GM20431 (cell line): ENCODE data around the gene SYNM.

Source experiments
- in situ Hi-C: fragments of 300-500 bp; cut with MseI, MboI; formaldehyde crosslinking; loops from one replicate; pipeline ENCODE4 v1.15.0; 2020; ENCODE audit warnings: low sequenced_read_pairs; ENCODE audit not compliant: unreplicated experiment

Gene SYNM

GRCh38 chr15:99135194-99135593, 30.3 kb downstream of the SYNM start:
- in situ Hi-C loops = no loop called here

DNA sequence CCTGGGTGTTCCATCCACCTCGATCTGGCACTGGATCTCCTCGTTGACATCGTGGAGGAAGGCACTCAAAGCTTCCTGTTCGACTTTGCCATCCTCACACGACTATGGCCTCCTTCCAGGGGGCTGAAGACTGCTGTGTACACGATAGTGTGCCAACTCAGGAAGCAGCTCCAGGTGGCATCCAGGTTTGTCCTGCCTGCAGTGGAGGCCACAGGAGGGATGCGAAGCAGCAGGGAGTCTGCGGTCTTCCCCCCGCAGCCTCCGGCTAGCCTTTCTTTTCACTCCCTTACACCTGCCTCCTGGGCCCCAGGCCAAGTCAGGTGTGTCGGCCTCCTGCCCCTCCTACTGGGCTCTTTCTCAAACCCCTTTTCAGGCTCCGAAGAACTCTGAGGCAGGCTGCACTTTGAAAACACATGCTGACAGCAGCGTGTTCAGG, 32.2 kb downstream of the SYNM start:
- in situ Hi-C loops = no loop called here

GRCh38 chr15:99137877-99138276, 33.0 kb downstream of the SYNM start:
- in situ Hi-C loops = no loop called here

DNA sequence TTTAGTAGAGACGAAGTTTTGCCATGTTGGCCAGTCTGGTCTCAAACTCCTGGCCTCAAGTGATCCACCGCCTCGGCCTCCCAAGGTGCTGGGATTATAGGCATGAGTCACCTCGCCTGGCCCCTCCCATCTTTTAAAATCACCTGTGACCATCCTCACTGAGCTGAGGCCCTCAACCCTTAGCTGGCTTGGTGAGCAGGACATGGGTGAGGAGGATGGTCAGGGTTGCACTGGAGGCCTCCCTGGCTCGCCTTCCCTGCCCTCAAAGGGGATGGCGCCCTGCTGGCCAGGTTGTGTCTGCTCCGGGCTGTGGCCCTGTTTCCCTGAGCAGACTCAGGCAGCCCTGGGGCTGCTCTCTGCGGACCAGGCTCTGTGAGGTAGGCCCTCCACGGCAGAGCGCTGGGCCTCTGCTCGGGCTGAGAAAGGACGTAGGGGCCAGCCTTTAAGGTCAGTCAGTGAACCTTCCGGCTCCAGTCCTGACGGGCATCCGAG, 33.7 kb downstream of the SYNM start:
- in situ Hi-C loops = no loop called here

DNA sequence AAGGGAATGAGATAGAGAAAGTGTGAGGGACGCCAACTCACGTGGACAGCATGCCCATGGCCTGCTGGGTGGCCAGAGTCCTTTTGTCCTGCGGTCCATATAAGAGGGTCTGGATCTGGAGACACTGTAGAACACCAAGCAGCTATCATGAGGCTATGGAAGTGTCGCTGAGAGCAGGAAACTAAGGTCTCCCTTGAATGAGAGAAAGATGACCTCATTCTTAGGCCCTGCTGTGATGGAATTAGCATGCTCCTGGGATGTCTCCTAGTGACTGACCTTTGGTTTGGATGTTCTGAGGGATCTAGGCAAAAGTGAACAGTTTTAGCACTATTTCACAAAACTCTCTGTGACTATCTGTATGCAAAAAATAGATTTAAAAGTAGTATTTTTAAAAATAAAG, 34.4 kb downstream of the SYNM start:
- in situ Hi-C loops = no loop called here

DNA sequence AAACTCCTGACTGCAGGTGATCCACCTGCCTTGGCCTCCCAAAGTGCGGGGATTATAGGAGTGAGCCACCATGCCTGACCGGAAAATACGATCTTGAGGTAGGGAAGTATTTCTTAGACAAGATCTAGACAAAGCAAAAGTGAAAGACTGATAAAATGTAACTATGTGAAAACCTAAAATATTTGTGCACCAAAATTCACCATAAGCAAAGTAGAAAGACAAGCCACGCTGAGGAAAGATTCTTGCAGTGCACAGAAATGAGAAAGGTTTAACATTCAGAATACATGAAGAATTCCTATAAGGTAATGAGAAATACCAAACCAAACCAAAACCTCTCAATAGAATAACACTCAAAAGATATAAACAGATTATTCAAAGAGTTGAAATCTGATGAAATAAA, 35.7 kb downstream of the SYNM start:
- in situ Hi-C loops = no loop called here

DNA sequence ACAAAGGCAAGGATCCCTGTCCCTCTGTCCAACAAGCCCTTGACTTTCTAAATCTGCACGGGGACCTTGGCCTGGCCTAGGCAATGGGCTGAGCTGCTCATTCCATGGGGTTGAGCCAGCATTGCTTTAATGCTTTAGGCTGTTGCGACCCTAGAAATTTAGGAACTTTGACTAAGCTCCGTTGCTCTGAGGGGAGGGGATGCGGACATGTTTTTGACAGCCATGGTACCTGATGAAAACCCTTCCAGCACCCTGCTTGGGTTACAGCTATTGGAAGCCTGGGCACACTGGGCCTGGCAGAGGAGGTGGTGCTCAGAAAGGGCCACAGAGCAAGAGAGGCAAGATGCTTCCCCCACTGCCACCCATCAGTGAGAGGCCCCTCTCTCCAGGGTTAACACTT, 37.1 kb downstream of the SYNM start:
- in situ Hi-C loops = no loop called here

GRCh38 chr15:99142562-99142961, 37.7 kb downstream of the SYNM start:
- in situ Hi-C loops = no loop called here

DNA sequence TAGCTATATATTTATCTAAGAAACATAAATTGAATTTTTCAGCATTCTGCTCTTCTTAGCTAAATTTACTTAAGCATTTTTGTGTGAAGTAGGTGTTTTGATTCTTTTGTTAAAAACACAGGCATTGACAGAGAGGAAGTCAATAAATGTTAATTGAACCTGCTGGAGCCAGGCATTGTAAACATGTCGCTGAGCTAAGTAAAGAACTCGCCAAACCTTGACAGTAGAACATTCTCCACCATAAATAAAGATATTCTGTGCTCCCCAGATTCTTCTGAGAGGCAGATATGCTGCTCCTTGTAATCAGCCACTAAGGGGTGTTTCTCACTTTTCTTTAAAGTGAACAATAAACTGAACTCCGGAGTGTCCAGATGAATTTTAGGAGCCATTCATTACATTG, 38.4 kb downstream of the SYNM start:
- in situ Hi-C loops = no loop called here

GRCh38 chr15:99143655-99144610, 39.1 kb downstream of the SYNM start:
- in situ Hi-C loops = no loop called here

- in situ Hi-C loops = no loop called here
Observed at GRCh38 chr15:99145005-99145404, 40.1 kb downstream of the SYNM start.

DNA sequence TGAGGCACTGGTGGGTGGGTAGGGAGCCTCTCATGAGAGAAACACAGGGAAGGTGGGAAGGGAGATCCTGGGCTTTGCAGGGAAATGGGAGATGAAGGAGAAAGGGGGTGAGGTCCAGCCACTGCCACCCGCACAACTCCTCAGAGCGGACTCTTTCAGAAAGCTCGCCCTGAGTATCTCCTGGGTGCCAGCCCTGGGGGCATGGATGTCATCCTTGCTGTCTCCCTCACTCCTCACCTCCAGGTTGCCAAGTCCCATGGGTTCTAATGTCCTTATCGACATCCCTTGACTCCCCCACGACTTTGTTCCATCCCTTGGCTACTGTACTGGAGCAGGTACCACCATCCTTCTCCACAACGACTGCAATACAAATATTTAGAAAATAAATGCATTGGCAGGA, 40.9 kb downstream of the SYNM start:
- in situ Hi-C loops = no loop called here

DNA sequence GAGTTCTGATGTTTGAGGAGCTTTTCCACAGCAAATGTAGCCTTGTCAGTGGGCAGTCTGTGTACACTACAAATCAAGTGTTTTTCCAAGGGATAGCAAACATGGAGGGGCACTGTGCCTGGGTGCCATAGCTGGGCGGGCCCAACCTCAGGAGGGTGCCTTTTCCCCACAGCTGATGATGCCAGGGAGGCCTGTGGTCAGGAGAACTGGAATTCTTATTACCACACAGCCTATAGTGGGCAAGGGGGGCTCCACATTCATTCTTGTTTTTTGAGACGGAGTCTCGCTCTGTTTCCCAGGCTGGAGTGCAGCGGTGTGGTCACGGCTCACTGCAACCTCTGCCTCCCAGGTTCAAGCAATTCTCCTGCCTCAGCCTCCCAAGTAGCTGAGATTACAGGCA, 41.8 kb downstream of the SYNM start:
- in situ Hi-C loops = no loop called here

DNA sequence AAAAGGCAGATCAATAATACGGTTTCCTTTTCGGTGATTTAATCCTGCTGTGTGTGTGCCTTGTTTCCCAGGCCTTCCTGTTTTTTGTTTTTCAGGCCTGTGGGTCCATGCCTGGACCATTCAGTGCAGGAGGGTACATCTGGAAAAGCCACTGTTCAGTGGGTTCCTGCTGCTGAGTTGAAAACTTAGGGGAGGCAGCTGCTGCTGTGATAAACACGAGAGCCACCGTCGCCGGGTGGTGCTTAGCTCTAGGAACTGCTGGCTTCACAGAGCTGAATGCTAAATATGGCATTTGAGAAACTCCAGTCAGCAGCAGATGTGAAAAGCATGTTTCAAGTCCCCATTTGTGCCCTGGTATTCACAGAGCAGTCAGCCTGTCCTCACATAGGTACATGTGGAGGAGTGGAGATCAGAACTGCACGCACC, 44.0 kb downstream of the SYNM start:
- in situ Hi-C loops = no loop called here

DNA sequence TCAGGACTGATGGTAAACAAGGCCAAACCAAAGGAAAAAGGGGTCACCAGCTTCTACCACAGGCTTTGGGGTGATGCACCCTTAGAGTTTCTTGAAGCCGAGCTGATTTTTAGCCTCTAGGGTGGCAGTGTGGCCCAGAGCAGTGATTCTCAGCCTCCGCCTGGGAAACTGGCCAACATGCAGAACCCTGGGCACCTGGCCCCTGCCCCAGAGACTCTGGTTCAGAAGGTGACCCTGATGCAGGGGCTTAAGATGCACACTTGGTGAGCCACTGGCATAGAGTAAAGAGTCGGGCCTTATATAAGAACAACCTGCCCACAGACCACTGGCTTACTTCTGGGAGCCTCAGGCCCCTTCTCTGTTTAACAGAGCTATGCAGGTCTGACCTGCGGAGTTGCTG, 44.5 kb downstream of the SYNM start:
- in situ Hi-C loops = no loop called here

DNA sequence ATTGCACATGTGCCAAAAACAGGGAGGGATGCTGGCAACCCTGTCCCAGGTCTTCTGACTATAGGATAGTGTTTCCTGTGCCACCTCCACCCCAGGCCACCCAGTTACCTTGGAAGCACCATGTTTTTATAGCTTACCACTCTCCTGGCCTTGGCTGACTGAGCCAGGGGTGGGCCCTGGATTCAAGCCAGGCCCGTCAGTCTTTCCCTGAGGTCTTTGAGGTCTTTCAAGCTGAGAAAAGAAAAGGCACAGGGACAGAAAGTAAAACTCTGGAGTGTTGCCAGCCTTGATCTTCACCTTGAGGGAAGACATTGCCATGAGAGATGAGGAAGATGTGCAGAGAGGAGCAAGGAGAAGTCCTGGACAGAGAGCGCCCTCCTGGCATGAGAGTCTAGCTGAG, 46.3 kb downstream of the SYNM start:
- in situ Hi-C loops = no loop called here

DNA sequence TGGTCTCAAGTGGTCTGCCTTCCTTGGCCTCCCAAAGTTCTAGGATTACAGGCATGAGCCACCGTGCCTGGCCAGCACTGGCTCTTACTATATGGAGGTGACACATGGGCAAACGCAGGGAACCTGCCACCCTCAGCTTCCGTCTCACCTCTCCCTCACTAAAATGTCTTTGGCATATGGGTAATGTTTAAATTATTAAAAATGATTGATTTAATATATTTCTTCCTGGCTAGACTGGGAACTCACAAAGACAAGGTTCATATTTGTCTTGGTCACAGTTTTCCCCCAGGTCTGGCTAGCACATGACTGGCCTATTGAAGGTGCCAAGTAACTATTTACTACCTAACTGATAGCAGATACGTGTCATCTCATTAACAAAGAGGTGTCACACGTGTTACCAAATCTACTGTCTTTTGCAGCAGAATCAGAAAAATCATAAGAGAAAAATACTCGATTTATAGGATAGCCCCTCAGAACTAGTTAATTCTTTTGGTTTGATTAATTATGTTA, 48.2 kb downstream of the SYNM start:
- in situ Hi-C loops = no loop called here

GRCh38 chr15:99154271-99154670, 49.4 kb downstream of the SYNM start:
- in situ Hi-C loops = no loop called here

- in situ Hi-C loops = no loop called here
Observed at GRCh38 chr15:99155961-99156443, 51.1 kb downstream of the SYNM start.

- in situ Hi-C loops = no loop called here
Observed at GRCh38 chr15:99157456-99157855, 52.6 kb downstream of the SYNM start.

DNA sequence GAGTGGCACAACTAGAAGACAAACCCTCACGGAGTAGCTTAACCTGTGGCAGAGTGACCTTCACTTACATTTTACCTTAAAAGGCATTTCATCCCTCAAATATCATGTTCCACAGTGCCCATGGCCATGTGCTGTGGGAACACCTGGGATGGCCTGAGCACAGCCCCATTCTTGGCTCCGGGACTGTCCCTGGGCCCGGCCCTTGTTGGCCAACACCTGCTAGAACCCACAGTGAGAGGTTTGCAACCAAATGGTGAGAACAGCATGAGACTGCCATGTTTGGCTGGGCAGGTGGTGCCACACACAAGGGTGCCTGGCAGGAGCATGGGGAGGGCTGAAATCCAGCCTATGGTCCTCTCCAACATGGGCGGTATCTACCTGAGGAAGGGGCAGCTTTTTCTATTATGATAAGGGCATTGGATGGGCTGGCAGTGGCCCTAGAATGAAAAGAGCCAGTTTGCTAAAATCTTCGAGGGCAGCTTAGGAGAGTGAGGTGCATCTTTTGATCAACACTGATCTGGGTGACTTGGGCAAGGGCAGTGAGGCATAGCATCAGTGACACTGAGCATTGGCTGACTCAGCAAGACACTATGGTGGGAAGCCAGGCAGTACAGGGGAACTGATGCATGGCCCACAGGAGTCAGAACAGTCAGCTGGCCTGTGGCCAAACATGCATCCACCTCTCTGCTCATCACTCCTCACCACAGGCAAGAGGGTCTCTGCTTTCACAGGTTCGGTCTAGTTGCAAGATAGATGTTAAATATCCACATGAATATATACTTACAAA, 53.9 kb downstream of the SYNM start:
- in situ Hi-C loops = no loop called here
